NB4 (cell line): ENCODE data around the gene PDZD2.

Experiments used
- CTCF ChIP-seq: IDR thresholded peaks from one replicate; pipeline ENCODE4 v1.5.1; 2012; ENCODE audit warnings: low read depth, low read length
- MAX ChIP-seq: IDR thresholded peaks from 2 replicates; pipeline ENCODE4 v1.6.1; 2011; ENCODE audit warnings: low read depth, low read length
- POLR2A ChIP-seq: IDR thresholded peaks from 2 replicates; pipeline ENCODE4 v1.6.1; 2011; ENCODE audit warnings: mild to moderate bottlenecking; ENCODE audit not compliant: insufficient read length; ENCODE audit errors: extremely low read depth

GRCh38 chr5:31664566-31664965, 25.6 kb downstream of the PDZD2 start:
- TF ChIP-seq POLR2A (no peak), CTCF (peak; percentile 55), MAX (no peak)
